Right cardiac atrium (tissue), 5 donors: ENCODE measurements around the gene C10orf143. TPM values are rescaled to one million over a fixed set of nuclear protein-coding genes. Genes with fewer than 3 reads are reported as not detected.

Experiments
- ATAC-seq, 2 donors: fragments of 200-7000 bp; cut with Tn5 transposase; one replicate each; pipeline versions ENCODE4 v1.8.0 to v1.9.1; 2020; ENCODE audit warnings: moderate library complexity in 2 of 2, mild to moderate bottlenecking in 1 of 2
- DNase-seq, 3 donors: peaks; one replicate each; pipeline ENCODE4 v3.0.0-alpha.2; 2020
- H3K27ac ChIP-seq: one replicate; pipeline ENCODE4 v1.5.1; 2013; ENCODE audit warnings: mild to moderate bottlenecking, low read length, control low read depth, moderate library complexity
- H3K27me3 ChIP-seq: one replicate; pipeline ENCODE4 v1.6.1; 2013; ENCODE audit not compliant: control insufficient read depth, insufficient read depth
- H3K4me1 ChIP-seq: one replicate; pipeline ENCODE4 v1.6.1; 2013; ENCODE audit warnings: low read length; ENCODE audit not compliant: control insufficient read depth, insufficient read depth
- H3K4me3 ChIP-seq: one replicate; pipeline ENCODE4 v1.5.1; 2013; ENCODE audit warnings: low read length, control low read depth
- H3K9me3 ChIP-seq: one replicate; pipeline ENCODE4 v1.6.1; 2013; ENCODE audit warnings: low read length; ENCODE audit not compliant: control insufficient read depth
- WGBS: extraction: QIAGEN DNeasy Blood & Tissue Kit; methylation state at CpG from one replicate; pipeline ENCODE4 v1.1.7; 2013; 5-methylcytosine and 5-hydroxymethylcytosine counted together
- intact Hi-C, 4 donors: fragments of 100-400 bp; cut with DNase I; formaldehyde crosslinking; loops; one replicate each; pipeline versions ENCODE4 v1.11.0 to v1.14.0; 2022 to 2023
- polyA plus RNA-seq: library from polyadenylated mRNA; stranded (reverse); fragments of 200-250 nt; gene quantifications from one replicate; pipeline ENCODE4 v1.2.3, GENCODE V29; 2013
- total RNA-seq, 4 donors: library from RNA; stranded (reverse); fragmentation: NEBNext Ultra II Directional; extraction: Animal tissue kit (Norgen Biotek cat#: 25700); gene quantifications; one replicate each; pipeline ENCODE4 v1.2.1, GENCODE V29; 2021
- donor health status: healthy with polysubstance abuse.
- donor health status: DM: no; HTN: yes; CAD: no.
- donor health status: DM: no; HTN: no; CAD: no.
- donor health status: DM: no; HTN: yes; CAD: no; lungs with severe emphysema.
- donor health status: DM: yes; HTN: yes; CAD: no.

The C10orf143 gene
- total and polyA plus RNA-seq, 5 donors, result 1.7 to 4.0 (median 2.4) TPM

DNA sequence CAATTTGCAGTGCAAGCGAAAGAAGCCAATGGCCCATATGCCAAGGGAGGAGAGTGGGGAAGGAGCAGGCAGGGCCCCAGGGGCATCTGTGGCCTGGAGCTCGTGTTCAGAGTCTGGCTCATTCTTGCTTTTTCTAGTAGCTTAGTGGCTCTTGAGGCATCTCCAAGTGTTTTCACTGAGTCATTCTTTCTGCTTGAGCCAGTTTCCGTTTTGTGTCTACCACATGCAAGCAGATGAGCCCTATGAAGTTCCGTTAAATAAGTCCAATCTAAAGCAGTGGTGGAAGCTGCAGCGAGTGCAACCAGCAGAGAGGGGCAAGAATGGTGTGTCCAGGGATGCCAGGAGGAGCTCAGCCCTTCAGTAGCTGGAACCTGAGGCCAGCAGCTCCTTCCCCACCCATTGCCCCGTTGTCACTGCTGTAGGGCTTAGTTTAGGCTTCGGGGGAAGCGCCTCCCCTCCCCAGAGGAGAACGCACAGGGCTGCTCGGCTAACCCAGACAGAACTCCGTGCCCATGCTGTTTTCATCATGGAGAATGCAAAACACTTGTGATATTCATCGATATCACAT lies 89.2 kb downstream of the C10orf143 start:
- H3K4me1 ChIP-seq, result peaks cover 2% of the 10 kb centered on the region
- ATAC-seq, result peak; percentile 53 to 69
- H3K27me3 ChIP-seq, result no peaks in the 10 kb centered on the region
- no peak overlapping the region for H3K4me3 ChIP-seq
- no peak overlapping the region for H3K27ac ChIP-seq
- intact Hi-C loops, result no loop called here
- H3K9me3 ChIP-seq, result no peaks in the 10 kb centered on the region
- DNase-seq, result peak in 2 of 3 donors; percentile 38 to 65
- 69% methylated on average over 12 of the region's 12 CpGs for WGBS

DNA sequence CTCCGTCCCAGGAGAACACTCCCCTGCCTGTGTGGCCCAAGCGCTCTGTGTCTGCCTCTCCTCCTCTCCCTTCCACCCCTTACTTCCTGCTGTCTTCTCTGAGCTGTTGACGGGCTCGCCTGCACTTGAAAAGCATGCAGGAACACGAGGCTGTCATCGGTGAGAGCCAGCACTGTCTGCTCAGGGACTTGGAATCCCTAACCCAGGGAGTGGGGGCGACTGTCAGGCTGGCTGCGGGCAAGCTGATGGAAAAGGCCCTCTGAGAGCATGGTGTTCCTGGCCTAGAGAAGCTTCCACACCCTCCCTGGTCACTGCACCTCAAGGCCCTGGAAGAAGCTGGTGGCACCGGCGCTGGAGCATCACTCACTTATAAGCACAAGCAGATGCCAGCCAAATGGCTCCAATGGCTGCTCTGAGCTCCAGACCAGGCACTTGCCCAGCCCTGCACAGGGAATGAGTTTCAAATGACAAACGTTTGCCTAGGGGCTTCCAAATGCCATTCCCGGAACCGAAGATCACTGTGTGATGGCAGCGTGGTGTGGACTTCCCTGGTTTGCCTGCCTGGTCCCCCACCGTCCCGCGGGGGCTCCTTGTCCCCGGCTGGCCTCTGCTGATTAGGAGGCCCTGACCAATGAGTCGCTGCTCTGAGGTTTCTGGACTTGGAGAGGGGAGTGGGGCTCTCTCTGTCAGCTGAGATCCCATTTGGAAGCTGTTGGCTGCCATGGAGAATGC lies 89.8 kb downstream of the C10orf143 start:
- no peaks in the 10 kb centered on the region for H3K9me3 ChIP-seq
- intact Hi-C loops, result no loop called here
- peak in 1 of 2 donors; percentile 28 for ATAC-seq
- peak in 1 of 3 donors; percentile 56 for DNase-seq
- H3K4me3 ChIP-seq, result no peak overlapping the region
- peaks cover 2% of the 10 kb centered on the region for H3K4me1 ChIP-seq
- no peaks in the 10 kb centered on the region for H3K27me3 ChIP-seq
- WGBS, result 44% methylated on average over 19 of the region's 19 CpGs
- H3K27ac ChIP-seq, result no peak overlapping the region

DNA sequence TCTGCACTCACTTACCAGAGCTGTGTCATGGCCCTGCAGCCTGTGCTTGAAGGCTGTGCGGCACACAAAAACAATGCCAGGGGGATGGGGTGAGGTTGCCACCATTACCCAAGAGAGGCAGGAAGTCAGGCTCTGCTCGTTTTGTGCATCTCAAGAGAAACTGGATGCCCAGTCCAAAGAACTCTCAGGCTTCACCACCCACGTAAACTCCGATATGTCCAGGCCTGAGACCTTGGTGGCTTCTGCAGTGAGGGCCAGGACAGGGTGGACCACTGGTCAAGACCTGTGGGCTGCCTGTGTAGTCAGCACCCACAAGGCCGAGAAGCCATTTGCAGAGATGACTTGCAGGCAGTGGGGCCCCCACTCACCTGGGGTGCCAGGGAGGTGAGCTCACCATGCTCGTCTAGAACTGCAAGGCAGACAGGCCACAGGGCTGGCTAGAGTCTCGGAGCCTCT lies 91.9 kb downstream of the C10orf143 start:
- no peak for ATAC-seq
- Histone ChIP-seq H3K27me3 (no peaks in the 10 kb centered on the region), H3K4me3 (no peak overlapping the region), H3K27ac (no peak overlapping the region), H3K9me3 (no peaks in the 10 kb centered on the region), H3K4me1 (peaks cover 2% of the 10 kb centered on the region)
- 84% methylated on average over 7 of the region's 7 CpGs for WGBS
- DNase-seq, result no peak
- intact Hi-C loops, result no loop called here

DNA sequence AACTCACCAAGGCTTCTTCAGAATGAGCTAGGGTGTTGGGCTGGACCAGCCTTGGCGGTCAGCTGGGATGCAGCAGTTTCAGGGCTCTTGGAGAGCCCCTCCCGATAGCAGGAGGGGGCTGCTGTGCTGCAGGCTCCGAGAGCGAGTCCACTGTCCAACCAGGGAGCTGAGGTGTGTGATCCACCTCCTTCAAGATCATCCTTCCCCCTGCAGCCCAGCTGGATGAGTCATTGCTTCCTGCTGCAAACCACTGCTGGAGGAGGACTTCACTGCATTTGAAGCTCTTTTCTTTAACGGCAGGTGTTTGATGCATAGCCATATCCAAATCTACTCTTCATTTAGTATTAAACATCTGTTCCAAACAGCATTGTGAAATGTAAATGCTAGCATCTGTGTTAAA lies 92.4 kb downstream of the C10orf143 start:
- Histone ChIP-seq H3K4me1 (peaks cover 2% of the 10 kb centered on the region), H3K9me3 (no peaks in the 10 kb centered on the region), H3K27me3 (no peaks in the 10 kb centered on the region), H3K4me3 (no peak overlapping the region), H3K27ac (no peak overlapping the region)
- 71% methylated on average over 5 of the region's 5 CpGs for WGBS
- DNase-seq, result no peak
- ATAC-seq, result no peak
- intact Hi-C loops, result no loop called here

DNA sequence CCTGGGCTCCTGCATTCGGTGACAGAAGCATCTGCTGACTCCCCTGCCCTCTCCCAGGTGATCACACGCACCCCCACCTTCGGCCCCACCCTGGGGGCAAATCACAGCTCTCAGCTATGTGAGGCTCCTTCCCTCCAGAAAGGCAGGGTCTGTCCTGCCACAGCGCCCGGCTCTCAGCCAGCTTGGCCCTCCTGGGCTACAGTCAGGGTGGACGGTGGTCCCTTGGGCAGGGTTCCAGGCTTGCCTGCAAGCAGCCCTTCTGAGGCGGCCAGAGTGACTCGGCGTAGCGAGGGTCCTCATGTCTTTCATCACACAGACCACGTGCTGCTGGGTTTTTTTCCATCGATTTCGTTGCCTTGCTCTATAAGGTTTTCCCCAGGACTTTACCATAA lies 93.0 kb downstream of the C10orf143 start:
- WGBS, result 84% methylated on average over 13 of the region's 13 CpGs
- no peaks in the 10 kb centered on the region for H3K27me3 ChIP-seq

DNA sequence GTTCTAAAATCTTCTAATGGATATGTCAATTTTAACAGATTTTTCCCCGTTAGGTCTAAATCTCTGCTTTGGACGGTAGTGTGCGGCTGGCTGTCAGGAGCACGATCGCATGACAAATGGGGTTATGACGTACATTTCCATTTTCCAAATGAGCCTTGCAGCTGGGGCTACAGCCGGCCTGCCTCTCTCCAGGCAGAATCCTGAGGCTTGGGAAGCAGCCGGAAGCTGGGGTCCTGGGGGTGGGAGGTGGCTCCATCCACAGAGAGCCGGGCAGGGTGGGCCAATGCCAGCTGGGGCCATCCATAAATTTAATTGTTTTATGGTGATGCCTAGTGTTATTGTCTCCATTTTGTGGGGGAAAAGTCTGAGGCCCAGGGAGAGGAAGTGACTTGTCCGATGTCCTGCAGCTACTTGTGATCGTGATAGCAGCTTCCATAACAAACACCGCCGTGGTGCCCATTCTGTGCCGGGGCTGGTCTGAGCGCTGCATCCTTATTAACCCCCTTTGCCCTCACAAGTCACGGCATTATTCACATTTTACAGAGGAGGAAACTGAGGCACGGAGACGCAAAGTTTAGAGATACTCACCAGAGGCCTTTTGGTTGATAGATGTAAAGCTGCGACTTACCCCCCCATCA lies 93.5 kb downstream of the C10orf143 start:
- H3K4me3 ChIP-seq, result no peak overlapping the region
- DNase-seq (no peak), ATAC-seq (no peak)
- WGBS, result 83% methylated on average over 19 of the region's 19 CpGs
- no peaks in the 10 kb centered on the region for H3K27me3 ChIP-seq
- no peaks in the 10 kb centered on the region for H3K9me3 ChIP-seq
- intact Hi-C loops, result no loop called here
- H3K27ac ChIP-seq, result no peak overlapping the region
- H3K4me1 ChIP-seq, result peaks cover 2% of the 10 kb centered on the region

More for the DNA sequence above, 93.0 kb downstream of the C10orf143 start:
- intact Hi-C loops, result no loop called here
- Histone ChIP-seq H3K4me3 (no peak overlapping the region), H3K4me1 (peaks cover 2% of the 10 kb centered on the region), H3K9me3 (no peaks in the 10 kb centered on the region), H3K27ac (no peak overlapping the region)
- no peak for ATAC-seq
- no peak for DNase-seq

DNA sequence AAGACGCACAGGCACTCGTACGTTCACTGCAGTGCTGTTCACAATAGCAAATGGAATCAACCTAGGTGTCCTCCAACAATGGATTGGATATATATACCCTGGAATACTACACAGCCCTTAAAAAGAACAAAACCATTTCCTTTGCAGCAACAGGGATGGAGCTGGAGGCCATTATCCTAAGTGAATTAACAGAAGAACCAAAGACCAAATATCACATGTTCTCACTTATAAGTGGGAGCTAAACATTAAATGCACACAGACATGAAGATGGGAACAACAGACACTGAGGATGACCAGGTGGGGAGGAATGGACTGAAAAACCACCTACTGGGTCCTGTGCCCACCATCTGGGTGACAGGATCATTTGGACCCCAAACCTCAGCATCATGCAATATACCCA lies 94.5 kb downstream of the C10orf143 start:
- H3K27me3 ChIP-seq, result no peaks in the 10 kb centered on the region
- DNase-seq (no peak), ATAC-seq (no peak)
- 91% methylated on average over 3 of the region's 3 CpGs for whole genome bisulfite sequencing
- intact Hi-C loops, result no loop called here
- no peaks in the 10 kb centered on the region for H3K9me3 ChIP-seq
- peaks cover 2% of the 10 kb centered on the region for H3K4me1 ChIP-seq
- H3K27ac ChIP-seq, result no peak overlapping the region
- no peak overlapping the region for H3K4me3 ChIP-seq

DNA sequence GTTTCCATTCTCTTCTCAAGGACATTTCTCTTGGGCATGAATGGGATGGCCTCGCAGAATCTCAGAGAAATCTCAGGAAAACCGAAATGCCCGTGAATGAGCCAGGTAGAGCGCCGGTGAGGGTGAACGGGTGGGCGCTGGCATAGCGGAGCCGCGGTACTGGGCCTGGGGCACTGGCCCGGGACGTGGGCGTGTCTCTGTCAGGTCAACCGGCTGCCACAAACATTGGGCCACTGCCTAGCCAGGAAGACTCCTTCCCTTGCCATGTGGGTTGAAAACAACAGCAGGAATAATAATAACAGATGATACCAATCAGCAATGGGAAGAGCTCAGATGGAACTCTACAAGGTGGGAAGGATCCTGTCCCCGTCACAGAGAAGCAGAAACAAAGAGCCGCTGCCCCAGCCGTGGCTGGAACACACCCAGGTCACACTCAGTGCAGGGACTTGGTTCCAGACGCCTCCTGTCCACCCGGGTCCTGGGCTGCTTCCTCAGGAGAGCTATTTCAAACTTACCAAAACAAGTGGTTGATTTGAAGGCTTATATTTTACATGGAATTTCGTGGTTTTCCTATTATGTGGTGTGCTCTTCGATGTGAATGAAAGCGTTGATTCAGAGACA lies 95.4 kb downstream of the C10orf143 start:
- 82% methylated on average over 22 of the region's 22 CpGs for WGBS
- Histone ChIP-seq H3K4me3 (no peak overlapping the region), H3K9me3 (no peaks in the 10 kb centered on the region), H3K27ac (no peak overlapping the region), H3K4me1 (no peaks in the 10 kb centered on the region), H3K27me3 (no peaks in the 10 kb centered on the region)
- intact Hi-C loops, result no loop called here
- DNase-seq (no peak), ATAC-seq (no peak)

DNA sequence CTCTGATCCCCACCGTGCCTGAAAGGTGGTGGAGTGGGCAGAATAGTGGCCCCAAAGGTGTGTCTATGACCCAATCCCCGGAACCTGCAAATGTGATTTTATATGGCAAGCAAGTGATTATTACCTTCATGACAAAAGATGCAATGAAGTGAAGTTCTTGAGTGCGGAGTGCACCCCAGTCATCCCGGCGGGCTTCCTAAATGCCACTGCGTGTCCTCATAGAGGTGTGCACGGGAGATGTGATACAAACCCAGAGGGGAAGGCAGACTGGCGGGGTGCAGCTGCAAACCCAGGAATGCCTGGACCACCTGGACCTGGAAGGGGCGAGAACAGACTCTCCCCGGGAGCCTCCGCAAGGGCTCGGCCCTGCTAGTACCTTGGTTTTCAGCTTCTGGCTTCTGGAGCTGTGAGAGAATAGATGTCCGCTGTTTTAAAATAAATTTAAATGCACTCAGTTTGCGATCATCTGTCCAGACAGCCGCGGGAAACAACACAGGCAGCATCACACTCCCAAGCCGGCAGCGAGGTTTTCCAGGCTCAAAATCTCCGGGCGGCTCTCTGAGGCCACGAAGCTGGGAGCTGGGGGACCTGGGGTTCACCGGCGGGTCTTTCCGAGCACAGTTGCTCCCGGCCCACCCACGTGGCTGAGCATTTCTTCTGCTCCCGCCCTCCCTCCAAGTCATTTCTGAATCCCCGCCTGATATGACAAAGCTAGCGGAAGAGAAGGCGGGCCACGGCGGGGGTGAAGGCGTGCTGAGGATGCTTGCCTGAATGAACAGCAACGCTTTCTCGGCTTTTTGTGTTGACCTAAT lies 96.2 kb downstream of the C10orf143 start:
- 80% methylated on average over 35 of the region's 35 CpGs for WGBS
- DNase-seq, result no peak
- no peak for ATAC-seq
- H3K27ac ChIP-seq, result no peak overlapping the region
- no peaks in the 10 kb centered on the region for H3K27me3 ChIP-seq
- intact Hi-C loops, result no loop called here
- H3K9me3 ChIP-seq, result no peaks in the 10 kb centered on the region
- H3K4me3 ChIP-seq, result no peak overlapping the region
- no peaks in the 10 kb centered on the region for H3K4me1 ChIP-seq
